Stimulated activated CD8-positive, alpha-beta memory T cell treated with anti-CD3 and anti-CD28 coated beads, Interleukin-15, amount 100 ng/mL, for 24 hours (primary cell): Measurements from ENCODE around the gene GARNL3.

Source experiments
- DNase-seq: peaks from one replicate; pipeline ENCODE4 v3.0.0-alpha.2; 2020; ENCODE audit warnings: low read depth

Gene GARNL3

GRCh38 chr9:127349483-127350113 lies 85.0 kb downstream of the GARNL3 start:
- no peak for DNase-seq

- no peak for DNase-seq
These were observed 86.9 kb downstream of the GARNL3 start for GRCh38 chr9:127351182-127352166.

GRCh38 chr9:127353882-127354281 lies 89.3 kb downstream of the GARNL3 start:
- DNase-seq = no peak

GRCh38 chr9:127356906-127357305 lies 92.3 kb downstream of the GARNL3 start:
- no peak for DNase-seq

- no peak for DNase-seq
These were observed 93.5 kb downstream of the GARNL3 start for GRCh38 chr9:127358023-127358535.

GRCh38 chr9:127358770-127359169 lies 94.2 kb downstream of the GARNL3 start:
- DNase-seq = no peak

- no peak for DNase-seq
These were observed 95.7 kb downstream of the GARNL3 start for GRCh38 chr9:127360250-127360649.

GRCh38 chr9:127360829-127361228 lies 96.3 kb downstream of the GARNL3 start:
- no peak for DNase-seq

- DNase-seq = no peak
These were observed 97.0 kb downstream of the GARNL3 start for GRCh38 chr9:127361561-127361960.

- DNase-seq = no peak
These were observed 98.3 kb downstream of the GARNL3 start for GRCh38 chr9:127362829-127363228.

- no peak for DNase-seq
These were observed 100.9 kb downstream of the GARNL3 start for GRCh38 chr9:127365461-127365860.

GRCh38 chr9:127366594-127366993 lies 102.0 kb downstream of the GARNL3 start:
- DNase-seq = no peak

GRCh38 chr9:127368852-127369402 lies 104.4 kb downstream of the GARNL3 start:
- no peak for DNase-seq

- DNase-seq = no peak
These were observed 104.9 kb downstream of the GARNL3 start for GRCh38 chr9:127369428-127369827.

- DNase-seq = no peak
These were observed 105.6 kb downstream of the GARNL3 start for GRCh38 chr9:127370147-127370579.

GRCh38 chr9:127370672-127371648 lies 106.4 kb downstream of the GARNL3 start:
- DNase-seq = no peak

- DNase-seq = no peak
These were observed 115.9 kb downstream of the GARNL3 start for GRCh38 chr9:127380479-127380878.

- DNase-seq = no peak
These were observed 118.0 kb downstream of the GARNL3 start for GRCh38 chr9:127382541-127382940.

- no peak for DNase-seq
These were observed 119.6 kb downstream of the GARNL3 start for GRCh38 chr9:127384016-127384730.

- no peak for DNase-seq
These were observed 120.3 kb downstream of the GARNL3 start for GRCh38 chr9:127384901-127385300.

- DNase-seq = no peak
These were observed 121.7 kb downstream of the GARNL3 start for GRCh38 chr9:127386249-127386648.
